ENCODE data around the gene SPATA31D1. TPM values are rescaled to one million over a fixed set of nuclear protein-coding genes. Genes with fewer than 3 reads are reported as not detected.

SPATA31D1 gene
- total RNA-seq, 1 experiment from 2014 or later: not detected

DNA sequence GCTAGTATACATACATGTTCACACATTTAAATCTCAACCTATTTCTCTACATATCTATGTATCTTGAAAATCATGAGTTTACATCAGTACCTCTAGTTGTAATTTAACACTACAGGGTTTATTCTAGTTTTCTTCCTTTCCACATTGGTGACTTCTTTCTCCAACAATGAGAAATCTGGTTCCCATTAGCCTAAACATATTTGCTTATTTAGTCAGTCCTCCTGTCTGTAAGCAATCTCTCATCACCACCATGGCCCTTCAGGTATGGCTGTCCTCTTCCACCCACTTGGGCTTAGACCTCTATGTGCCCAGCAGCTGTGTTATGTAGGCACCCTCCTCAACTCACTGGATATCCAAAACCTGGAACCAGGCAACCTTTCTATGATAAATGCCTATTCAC, 8.0 kb upstream of the SPATA31D1 start:
- Histone ChIP-seq H3K14ac (ENCODE audit: insufficient read depth, low read length) (no peak overlapping the region), H4K20me1 (ENCODE audit: control insufficient read depth, insufficient read depth, insufficient read length) (no peaks in the 10 kb centered on the region), H2AK5ac (ENCODE audit: insufficient read length, low read length) (no peak overlapping the region), H4K91ac (ENCODE audit: insufficient read length, low read depth, low read length) (no peak overlapping the region), H3K27me3 (ENCODE audit: insufficient read depth, low read length) (no peaks in the 10 kb centered on the region), H2BK15ac (ENCODE audit: low read depth, low read length) (no peak overlapping the region), H3K56ac (ENCODE audit: insufficient read length, low read depth, low read length) (no peak overlapping the region), H3K23me2 (ENCODE audit: insufficient read length, low read depth, low read length, poor library complexity, severe bottlenecking) (no peaks in the 10 kb centered on the region), H3K79me1 (ENCODE audit: insufficient read depth, low read depth, low read length, poor library complexity, severe bottlenecking) (no peaks in the 10 kb centered on the region), H4K8ac (replicated peaks; ENCODE audit: insufficient read length, low read depth, low read length) (no peak overlapping the region), H2BK20ac (ENCODE audit: low read depth, low read length, poor library complexity, severe bottlenecking) (no peak overlapping the region), H3T11ph (ENCODE audit: low read length) (no peak overlapping the region), H3K27ac (ENCODE audit: insufficient read length, low read depth, low read length) (no peak overlapping the region), H3K9ac (ENCODE audit: extremely low read depth, insufficient read length, low read length) (no peak overlapping the region), H2BK5ac (ENCODE audit: insufficient read length, low read length) (no peak overlapping the region), H3K18ac (ENCODE audit: insufficient read length, low read depth, low read length) (no peak overlapping the region), H2BK120ac (ENCODE audit: low read depth, low read length, poor library complexity, severe bottlenecking) (no peak overlapping the region), H3K4me1 (ENCODE audit: insufficient read depth, low read length) (no peaks in the 10 kb centered on the region), H4K5ac (ENCODE audit: insufficient read length, low read depth, low read length) (no peak overlapping the region), H2BK12ac (ENCODE audit: insufficient read length, low read depth, low read length) (no peak overlapping the region), H3K4ac (ENCODE audit: low read depth, low read length) (no peak overlapping the region), H3K4me2 (ENCODE audit: insufficient read depth, insufficient read length, low read length) (no peak overlapping the region), H3K23ac (ENCODE audit: insufficient read length, low read depth, low read length) (no peak overlapping the region), H2AFZ (ENCODE audit: low read length) (no peak overlapping the region), H3K79me2 (ENCODE audit: insufficient read depth, low read length) (no peaks in the 10 kb centered on the region), H3K9me3 (ENCODE audit: control insufficient read depth, low read depth, low read length) (no peaks in the 10 kb centered on the region)
- peaks cover 0 to 1% (median 0%) of the 10 kb centered on the region in 3 experiments; a peak in 1 of 7 replicates for H3K36me3 Mint-ChIP-seq (ENCODE audit: insufficient read depth in 1 of 3, low read depth in 3 of 3)
- TF ChIP-seq, protein P1, sequence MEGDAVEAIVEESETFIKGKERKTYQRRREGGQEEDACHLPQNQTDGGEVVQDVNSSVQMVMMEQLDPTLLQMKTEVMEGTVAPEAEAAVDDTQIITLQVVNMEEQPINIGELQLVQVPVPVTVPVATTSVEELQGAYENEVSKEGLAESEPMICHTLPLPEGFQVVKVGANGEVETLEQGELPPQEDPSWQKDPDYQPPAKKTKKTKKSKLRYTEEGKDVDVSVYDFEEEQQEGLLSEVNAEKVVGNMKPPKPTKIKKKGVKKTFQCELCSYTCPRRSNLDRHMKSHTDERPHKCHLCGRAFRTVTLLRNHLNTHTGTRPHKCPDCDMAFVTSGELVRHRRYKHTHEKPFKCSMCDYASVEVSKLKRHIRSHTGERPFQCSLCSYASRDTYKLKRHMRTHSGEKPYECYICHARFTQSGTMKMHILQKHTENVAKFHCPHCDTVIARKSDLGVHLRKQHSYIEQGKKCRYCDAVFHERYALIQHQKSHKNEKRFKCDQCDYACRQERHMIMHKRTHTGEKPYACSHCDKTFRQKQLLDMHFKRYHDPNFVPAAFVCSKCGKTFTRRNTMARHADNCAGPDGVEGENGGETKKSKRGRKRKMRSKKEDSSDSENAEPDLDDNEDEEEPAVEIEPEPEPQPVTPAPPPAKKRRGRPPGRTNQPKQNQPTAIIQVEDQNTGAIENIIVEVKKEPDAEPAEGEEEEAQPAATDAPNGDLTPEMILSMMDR (conservative IDR thresholded peaks at IDR 0.05): no peak
- H3K4me1 Mint-ChIP-seq: peaks cover 5% of the 10 kb centered on the region in 2 experiments; a peak in 3 of 4 replicates
- no peak overlapping the region for H3K4me3 Mint-ChIP-seq
- H3K27me3 Mint-ChIP-seq (ENCODE audit: low read depth): no peaks in the 10 kb centered on the region; the same call in 1 of the 2 replicates
- H3K27ac Mint-ChIP-seq: no peak overlapping the region; a peak in 1 of 7 replicates
- DNase-seq: no peak
- H3K9me3 Mint-ChIP-seq: no peaks in the 10 kb centered on the region; a peak in 1 of 5 replicates

Data from H9 (cell line).